WTC11 (cell line): ENCODE data around the gene PLXNA3.

Experiments
- CTCF ChIP-seq: fragments of 200-600 bp; IDR thresholded peaks from 2 replicates; pipeline ENCODE4 v1.8.0; 2022; ENCODE audit warnings: antibody characterized with exemption
- JUN ChIP-seq: sonication (generic); formaldehyde crosslinking; IDR thresholded peaks from 2 replicates; pipeline ENCODE4 v1.8.0; 2023; ENCODE audit warnings: mild to moderate bottlenecking, missing genetic modification reagents
- PREB ChIP-seq: sonication (generic); formaldehyde crosslinking; IDR thresholded peaks from 2 replicates; pipeline ENCODE4 v1.8.1; 2022; ENCODE audit warnings: mild to moderate bottlenecking, missing genetic modification reagents, moderate library complexity, borderline replicate concordance
- USF2 ChIP-seq: sonication (generic); formaldehyde crosslinking; IDR thresholded peaks from 2 replicates; pipeline ENCODE4 v1.8.1; 2023; ENCODE audit warnings: mild to moderate bottlenecking, missing genetic modification reagents, moderate library complexity

- TF ChIP-seq CTCF, result no peak
- no peak for TF ChIP-seq JUN (CRISPR knock-in tag)
- TF ChIP-seq PREB (CRISPR knock-in tag), result no peak
- TF ChIP-seq USF2 (CRISPR knock-in tag), result no peak
Observed at GRCh38 chrX:154448484-154448883, 9.6 kb upstream of the PLXNA3 start.
